Keratinocyte (primary cell): ENCODE results near the gene ENTREP1.

Experiments used
- EZH2 ChIP-seq: IDR thresholded peaks from one replicate; pipeline ENCODE4 v1.6.1; 2012; ENCODE audit warnings: inconsistent platforms, mild to moderate bottlenecking, low read length, moderate library complexity
- TF ChIP-seq, protein P1 (sequence below), 3 experiments: IDR thresholded peaks in 1 of 3; conservative IDR thresholded peaks in 1 of 3; optimal IDR thresholded peaks in 1 of 3; 2 replicates in 2 of 3; 3 replicates in 1 of 3; pipeline versions ENCODE3 to v1.5.1; 2011; ENCODE audit warnings: low read length in 3 of 3, mild to moderate bottlenecking in 3 of 3, moderate library complexity in 2 of 3, control low read depth in 1 of 3, inconsistent platforms in 1 of 3; ENCODE audit not compliant: insufficient read depth in 2 of 3; ENCODE audit errors: extremely low read depth in 1 of 3

GRCh38 chr9:69330580-69330979 lies 5.6 kb downstream of the ENTREP1 start:
- TF ChIP-seq, protein P1, sequence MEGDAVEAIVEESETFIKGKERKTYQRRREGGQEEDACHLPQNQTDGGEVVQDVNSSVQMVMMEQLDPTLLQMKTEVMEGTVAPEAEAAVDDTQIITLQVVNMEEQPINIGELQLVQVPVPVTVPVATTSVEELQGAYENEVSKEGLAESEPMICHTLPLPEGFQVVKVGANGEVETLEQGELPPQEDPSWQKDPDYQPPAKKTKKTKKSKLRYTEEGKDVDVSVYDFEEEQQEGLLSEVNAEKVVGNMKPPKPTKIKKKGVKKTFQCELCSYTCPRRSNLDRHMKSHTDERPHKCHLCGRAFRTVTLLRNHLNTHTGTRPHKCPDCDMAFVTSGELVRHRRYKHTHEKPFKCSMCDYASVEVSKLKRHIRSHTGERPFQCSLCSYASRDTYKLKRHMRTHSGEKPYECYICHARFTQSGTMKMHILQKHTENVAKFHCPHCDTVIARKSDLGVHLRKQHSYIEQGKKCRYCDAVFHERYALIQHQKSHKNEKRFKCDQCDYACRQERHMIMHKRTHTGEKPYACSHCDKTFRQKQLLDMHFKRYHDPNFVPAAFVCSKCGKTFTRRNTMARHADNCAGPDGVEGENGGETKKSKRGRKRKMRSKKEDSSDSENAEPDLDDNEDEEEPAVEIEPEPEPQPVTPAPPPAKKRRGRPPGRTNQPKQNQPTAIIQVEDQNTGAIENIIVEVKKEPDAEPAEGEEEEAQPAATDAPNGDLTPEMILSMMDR (optimal IDR thresholded peaks at IDR 0.05 in 1 of 3, IDR thresholded peaks at IDR 0.05 in 1 of 3, conservative IDR thresholded peaks at IDR 0.05 in 1 of 3; ENCODE audit: extremely low read depth in 1 of 3, insufficient read depth in 2 of 3, low read length in 3 of 3), result no peak
- no peak for TF ChIP-seq EZH2
